H1 (cell line): ENCODE data around the gene ZNF148. TPM values are rescaled to one million over a fixed set of nuclear protein-coding genes. Genes with fewer than 3 reads are reported as not detected.

Experiments
- CTCF ChIA-PET: fragments of 300-600 bp; sonication (Branson Sonifier 250); formaldehyde crosslinking; loops from one replicate; lab custom pipeline; 2021; ENCODE audit not compliant: partially characterized antibody; lab: Charles Lee
- POLR2A ChIA-PET: fragments of 300-600 bp; sonication (Branson Sonifier 250); formaldehyde crosslinking; loops from one replicate; lab custom pipeline; 2021; ENCODE audit warnings: inconsistent platforms; ENCODE audit not compliant: partially characterized antibody; lab: Charles Lee
- DNase-seq, 2 experiments: peaks; one replicate each; pipeline versions ENCODE4 v3.0.0 to v3.0.0-alpha.2; 2010 to 2022; ENCODE audit warnings: low spot score in 2 of 2, low read depth in 1 of 2, mixed read lengths in 1 of 2
- FAIRE-seq: peaks from 2 replicates; lab custom pipeline; 2011; peaks lifted over from hg19 to GRCh38; lab: Jason Lieb, UNC
- H2AFZ ChIP-seq: 2 replicates; pipeline ENCODE4 v1.8.1; 2012; ENCODE audit warnings: low read length, inconsistent platforms
- H2AK5ac ChIP-seq: 2 replicates; pipeline ENCODE4 v1.6.1; 2013; ENCODE audit warnings: low read depth, low read length
- H2BK120ac ChIP-seq: replicated peaks from 2 replicates; pipeline ENCODE3; 2013; ENCODE audit warnings: low read depth, low read length, inconsistent platforms
- H2BK12ac ChIP-seq: 2 replicates; pipeline ENCODE4 v1.6.1; 2013; ENCODE audit warnings: low read depth, low read length
- H2BK15ac ChIP-seq: 2 replicates; pipeline ENCODE4 v1.6.1; 2013; ENCODE audit warnings: low read length
- H2BK20ac ChIP-seq: 2 replicates; pipeline ENCODE4 v1.6.1; 2013; ENCODE audit warnings: low read length
- H2BK5ac ChIP-seq: 2 replicates; pipeline ENCODE4 v1.6.1; 2013; ENCODE audit warnings: low read depth, low read length
- H3K14ac ChIP-seq: 2 replicates; pipeline ENCODE4 v1.6.1; 2013; ENCODE audit warnings: inconsistent platforms; ENCODE audit not compliant: insufficient read length
- H3K18ac ChIP-seq: 2 replicates; pipeline ENCODE4 v1.6.1; 2013; ENCODE audit warnings: low read length; ENCODE audit errors: extremely low read depth
- H3K23ac ChIP-seq: 2 replicates; pipeline ENCODE4 v1.6.1; 2013; ENCODE audit warnings: inconsistent platforms; ENCODE audit not compliant: insufficient read length
- H3K23me2 ChIP-seq: 2 replicates; pipeline ENCODE4 v1.6.1; 2013; ENCODE audit warnings: low read depth, low read length
- H3K27ac ChIP-seq: 2 replicates; pipeline ENCODE4 v1.6.1; 2011; ENCODE audit warnings: low read depth, low read length, inconsistent platforms
- H3K27me3 ChIP-seq, 4 experiments: replicated peaks in 1 of 4; 1 replicate in 1 of 4; 2 replicates in 3 of 4; pipeline versions ENCODE4 v1.6.1 to v1.8.1; 2011 to 2013; ENCODE audit warnings: low read length in 3 of 4, mild to moderate bottlenecking in 3 of 4, inconsistent platforms in 2 of 4, mixed read lengths in 2 of 4, moderate library complexity in 1 of 4; ENCODE audit not compliant: control insufficient read depth in 3 of 4, insufficient read depth in 3 of 4; ENCODE audit errors: extremely low read depth in 1 of 4
- H3K36me3 ChIP-seq, 4 experiments: 2 replicates each; pipeline versions ENCODE4 v1.6.1 to v1.8.1; 2011 to 2013; ENCODE audit warnings: mild to moderate bottlenecking in 4 of 4, low read length in 3 of 4, moderate library complexity in 2 of 4, control low read depth in 1 of 4, inconsistent platforms in 1 of 4; ENCODE audit not compliant: insufficient read depth in 4 of 4, control insufficient read depth in 2 of 4
- H3K4ac ChIP-seq: replicated peaks from 2 replicates; pipeline ENCODE3; 2013; ENCODE audit warnings: low read length, low read depth, mixed read lengths, inconsistent platforms; ENCODE audit not compliant: insufficient read length
- H3K4me1 ChIP-seq, 4 experiments: replicated peaks in 1 of 4; 1 replicate in 1 of 4; 2 replicates in 3 of 4; pipeline versions ENCODE4 v1.6.1 to v1.8.1; 2011 to 2013; ENCODE audit warnings: low read length in 3 of 4, inconsistent platforms in 2 of 4, mixed read lengths in 1 of 4; ENCODE audit not compliant: insufficient read depth in 4 of 4, control insufficient read depth in 3 of 4
- H3K4me2 ChIP-seq, 2 experiments: 2 replicates each; pipeline versions ENCODE4 v1.6.1 to v1.8.1; 2011 to 2013; ENCODE audit warnings: low read depth in 2 of 2, low read length in 2 of 2, control low read depth in 1 of 2, inconsistent platforms in 1 of 2, mild to moderate bottlenecking in 1 of 2; ENCODE audit not compliant: insufficient read depth in 1 of 2
- H3K4me3 ChIP-seq, 4 experiments: fragments of 200-600, 300-600 bp in 1 of 4; sonication (generic), shearing (Covaris generic), sonication (Bioruptor Twin) in 1 of 4; 2 replicates each; pipeline versions ENCODE4 v1.5.1 to v1.8.1; 2011 to 2016; ENCODE audit warnings: low read length in 4 of 4, low read depth in 3 of 4, control low read depth in 2 of 4, inconsistent platforms in 2 of 4, mild to moderate bottlenecking in 2 of 4, mixed read lengths in 1 of 4, moderate library complexity in 1 of 4; ENCODE audit not compliant: insufficient read depth in 2 of 4; ENCODE audit errors: extremely low read depth in 1 of 4
- H3K56ac ChIP-seq: replicated peaks from 2 replicates; pipeline ENCODE3; 2013; ENCODE audit warnings: low read depth, mild to moderate bottlenecking, mixed read lengths, low read length, inconsistent platforms; ENCODE audit not compliant: insufficient read length
- H3K79me1 ChIP-seq: 2 replicates; pipeline ENCODE4 v1.6.1; 2013; ENCODE audit warnings: low read depth, low read length, control low read depth
- H3K79me2 ChIP-seq, 2 experiments: 2 replicates each; pipeline versions ENCODE4 v1.6.1 to v1.8.1; 2012 to 2013; ENCODE audit warnings: low read length in 2 of 2, mild to moderate bottlenecking in 2 of 2, inconsistent platforms in 1 of 2; ENCODE audit not compliant: insufficient read depth in 2 of 2, control insufficient read depth in 1 of 2
- H3K9ac ChIP-seq, 4 experiments: replicated peaks in 1 of 4; 1 replicate in 1 of 4; 2 replicates in 3 of 4; pipeline versions ENCODE4 v1.6.1 to v1.8.1; 2011 to 2013; ENCODE audit warnings: low read depth in 3 of 4, low read length in 3 of 4, control low read depth in 2 of 4, mild to moderate bottlenecking in 2 of 4, moderate library complexity in 2 of 4, inconsistent platforms in 1 of 4; ENCODE audit errors: extremely low read depth in 1 of 4
- H3K9me3 ChIP-seq, 2 experiments: 2 replicates each; pipeline versions ENCODE4 v1.6.1 to v1.8.1; 2012 to 2013; ENCODE audit warnings: mild to moderate bottlenecking in 2 of 2, moderate library complexity in 2 of 2, control low read depth in 1 of 2, inconsistent platforms in 1 of 2, low read depth in 1 of 2, low read length in 1 of 2, mixed read lengths in 1 of 2; ENCODE audit not compliant: insufficient read depth in 2 of 2
- H4K20me1 ChIP-seq, 2 experiments: replicated peaks in 1 of 2; 2 replicates each; pipeline versions ENCODE3 to v1.8.1; 2011 to 2013; ENCODE audit warnings: inconsistent platforms in 2 of 2, low read length in 2 of 2, mild to moderate bottlenecking in 1 of 2; ENCODE audit not compliant: insufficient read depth in 2 of 2, control insufficient read depth in 1 of 2
- H4K5ac ChIP-seq: 2 replicates; pipeline ENCODE4 v1.6.1; 2013; ENCODE audit warnings: low read length, low read depth, mixed read lengths, inconsistent platforms; ENCODE audit not compliant: insufficient read length
- H4K8ac ChIP-seq: 2 replicates; pipeline ENCODE4 v1.8.0; 2013; ENCODE audit warnings: mild to moderate bottlenecking, moderate library complexity, low read length, inconsistent platforms; ENCODE audit not compliant: insufficient read depth; ENCODE audit errors: extremely low read depth
- H4K91ac ChIP-seq: replicated peaks from 2 replicates; pipeline ENCODE3; 2013; ENCODE audit warnings: low read length, mixed read lengths, inconsistent platforms; ENCODE audit not compliant: insufficient read length
- EGR1 ChIP-seq: IDR thresholded peaks from 2 replicates; pipeline ENCODE4 v1.6.1; 2011; ENCODE audit warnings: low read depth, low read length, borderline replicate concordance
- EZH2 ChIP-seq: fragments of 200-600 bp; sonication (generic); IDR thresholded peaks from 2 replicates; pipeline ENCODE4 v1.7.1; 2012; ENCODE audit warnings: low read depth, mild to moderate bottlenecking, moderate library complexity, low read length, inconsistent platforms; ENCODE audit not compliant: severe bottlenecking
- FOSL1 ChIP-seq: IDR thresholded peaks from 2 replicates; pipeline ENCODE4 v1.6.1; 2011; ENCODE audit warnings: mild to moderate bottlenecking, low read depth, low read length, moderate library complexity; ENCODE audit not compliant: insufficient read depth
- NRF1 ChIP-seq: IDR thresholded peaks from 2 replicates; pipeline ENCODE4 v1.6.1; 2011; ENCODE audit warnings: mild to moderate bottlenecking, low read depth, low read length, improper control_type of control experiment
- POU5F1 ChIP-seq: IDR thresholded peaks from 2 replicates; pipeline ENCODE4 v1.6.1; 2011; ENCODE audit warnings: low read depth, mild to moderate bottlenecking, low read length, moderate library complexity
- RFX5 ChIP-seq: IDR thresholded peaks from 2 replicates; pipeline ENCODE4 v1.6.1; 2011; ENCODE audit warnings: low read depth, low read length, improper control_type of control experiment, borderline replicate concordance
- SP2 ChIP-seq: IDR thresholded peaks from 2 replicates; pipeline ENCODE4 v1.6.1; 2012; ENCODE audit warnings: mild to moderate bottlenecking, low read length, inconsistent platforms
- SP4 ChIP-seq: IDR thresholded peaks from 2 replicates; pipeline ENCODE4 v1.6.1; 2012; ENCODE audit warnings: low read length, inconsistent platforms
- TCF12 ChIP-seq: IDR thresholded peaks from 2 replicates; pipeline ENCODE4 v1.6.1; 2011; ENCODE audit warnings: low read depth, mild to moderate bottlenecking, low read length
- YY1 ChIP-seq: IDR thresholded peaks from 2 replicates; pipeline ENCODE4 v1.6.1; 2011; ENCODE audit warnings: low read depth, mild to moderate bottlenecking, low read length
- ZNF274 ChIP-seq: IDR thresholded peaks from 2 replicates; pipeline ENCODE4 v1.7.0; 2012; ENCODE audit warnings: low read length, borderline replicate concordance; ENCODE audit errors: extremely low read depth
- WGBS, 2 experiments: shearing (Covaris generic) in 1 of 2; methylation state at CpG; one replicate each; pipeline versions ENCODE4 v1.1.6 to v1.1.7; 2013 to 2015; ENCODE audit warnings: low lambda C conversion rate in 2 of 2, mixed read lengths in 2 of 2, inconsistent platforms in 1 of 2, low coverage in 1 of 2, missing lambda C conversion rate in 1 of 2; ENCODE audit not compliant: insufficient replicate concordance in 2 of 2, insufficient coverage in 1 of 2, insufficient read length in 1 of 2; ENCODE audit errors: extremely low coverage in 1 of 2, missing lambda C conversion rate in 1 of 2; 5-methylcytosine and 5-hydroxymethylcytosine counted together
- polyA plus RNA-seq, 7 experiments: library from polyadenylated mRNA; depleted of rRNA in 3 of 7; stranded (reverse) in 5 of 7; unstranded in 2 of 7; fragments of >200 nt in 5 of 7; fragments of 200-250 nt in 2 of 7; gene quantifications; 1 replicate in 5 of 7; 2 replicates in 1 of 7; 4 replicates in 1 of 7; pipeline versions ENCODE4 v1.2.1 to v1.2.3, GENCODE V29; 2011 to 2013; ENCODE audit warnings: missing spikeins in 2 of 7, mixed read lengths in 2 of 7
- total RNA-seq: library from RNA; stranded (reverse); fragmentation: NEBNext Ultra II Directional; extraction: Animal tissue kit (Norgen Biotek cat#: 25700); gene quantifications from 2 replicates; pipeline ENCODE4 v1.2.1, GENCODE V29; 2021
- TF ChIP-seq, protein P1 (sequence below): IDR thresholded peaks from 2 replicates; pipeline ENCODE4 v1.6.1; 2011; ENCODE audit warnings: low read length, improper control_type of control experiment

ZNF148 gene
- total and polyA plus RNA-seq, 2 of the 8 experiments (the other 6 are each of a cell fraction or from before 2014, with no cell fraction given) = 3.7 to 22.6 TPM

DNA sequence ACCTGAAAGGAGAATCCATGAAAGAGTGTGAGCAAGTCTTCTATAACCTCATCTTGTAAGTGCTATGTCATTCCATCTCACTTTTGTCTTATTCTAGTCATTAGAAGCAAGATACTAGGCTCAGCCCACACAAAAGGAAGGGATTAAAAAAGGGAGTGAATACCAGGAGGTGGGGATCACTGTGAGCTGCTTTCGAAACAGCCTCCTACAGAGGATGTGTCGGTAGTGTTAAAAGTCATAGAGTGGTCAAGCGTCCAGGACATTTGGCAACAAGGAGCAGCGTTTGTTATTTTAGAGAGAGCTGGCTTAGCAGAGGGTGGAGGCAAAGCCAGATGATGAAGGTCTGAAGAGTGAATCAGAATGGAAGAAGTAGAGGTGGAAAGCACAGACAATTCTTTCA is 11.7 kb upstream of the ZNF148 start:
- H3K9ac ChIP-seq = no peak overlapping the region
- H2BK5ac ChIP-seq = no peak overlapping the region
- H3K23ac ChIP-seq = no peak overlapping the region
- no peak overlapping the region for H3K18ac ChIP-seq
- no peak overlapping the region for H3K4me2 ChIP-seq
- ChIA-PET CTCF (no interaction called here), POLR2A (interaction anchor here (1.0 kb wide), 1 partner anchor 27 kb away, joined by 3 read pairs; no protein-coding TSS in a partner anchor)
- 0 out of 7 replicates have a peak, but pooled peaks cover 0 to 2% (median 0%) of the 10 kb centered on the region in 4 experiments for H3K4me1 ChIP-seq
- no peaks in the 10 kb centered on the region for H4K20me1 ChIP-seq
- no peak overlapping the region for H2BK20ac ChIP-seq
- 97% methylated on average over 4 of the region's 4 CpGs; no CpG with 5 or more reads in 1 of the 2 experiments for WGBS, 2 experiments
- H3K27ac ChIP-seq = no peak overlapping the region
- H2AFZ ChIP-seq = peak overlapping the region; percentile 77; the same call in 1 of the 2 replicates
- no peak overlapping the region for H3K4ac ChIP-seq
- H3K9me3 ChIP-seq = no peaks in the 10 kb centered on the region
- no peak overlapping the region for H4K91ac ChIP-seq
- no peak overlapping the region for H4K8ac ChIP-seq
- H3K56ac ChIP-seq = no peak overlapping the region
- no peak overlapping the region for H2BK12ac ChIP-seq
- no peaks in the 10 kb centered on the region; a peak in 2 of 7 replicates for H3K27me3 ChIP-seq
- no peaks in the 10 kb centered on the region for H3K23me2 ChIP-seq
- no peak for FAIRE-seq
- H3K79me1 ChIP-seq = no peaks in the 10 kb centered on the region
- H4K5ac ChIP-seq = no peak overlapping the region
- no peak overlapping the region for H2AK5ac ChIP-seq
- no peak overlapping the region for H2BK15ac ChIP-seq
- no peak overlapping the region for H3K14ac ChIP-seq
- no peak overlapping the region for H2BK120ac ChIP-seq
- H3K4me3 ChIP-seq = no peak overlapping the region
- H3K36me3 ChIP-seq = no peaks in the 10 kb centered on the region
- no peak for DNase-seq
- TF ChIP-seq POU5F1 (no peak), YY1 (no peak), EGR1 (no peak), EZH2 (no peak), NRF1 (no peak), SP2 (no peak), TCF12 (no peak), FOSL1 (no peak), RFX5 (no peak), SP4 (no peak), ZNF274 (no peak)
- TF ChIP-seq, protein P1, sequence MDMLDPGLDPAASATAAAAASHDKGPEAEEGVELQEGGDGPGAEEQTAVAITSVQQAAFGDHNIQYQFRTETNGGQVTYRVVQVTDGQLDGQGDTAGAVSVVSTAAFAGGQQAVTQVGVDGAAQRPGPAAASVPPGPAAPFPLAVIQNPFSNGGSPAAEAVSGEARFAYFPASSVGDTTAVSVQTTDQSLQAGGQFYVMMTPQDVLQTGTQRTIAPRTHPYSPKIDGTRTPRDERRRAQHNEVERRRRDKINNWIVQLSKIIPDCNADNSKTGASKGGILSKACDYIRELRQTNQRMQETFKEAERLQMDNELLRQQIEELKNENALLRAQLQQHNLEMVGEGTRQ = no peak
- H3K79me2 ChIP-seq = no peaks in the 10 kb centered on the region
